T-cell (primary cell): ENCODE results near the gene DNAH8. TPM values are rescaled to one million over a fixed set of nuclear protein-coding genes. Genes with fewer than 3 reads are reported as not detected.
"Not testable (repeated sequence)": the region's sequence is repeated elsewhere in the genome, so short reads cannot be mapped to it uniquely, and the experiment has no call there.

Experiments
- ATAC-seq, 4 experiments: fragments of 200-7000 bp in 3 of 4; fragments of 150-1000 bp in 1 of 4; cut with Tn5 transposase; replicated peaks in 1 of 4; 1 replicate in 3 of 4; 2 replicates in 1 of 4; pipeline ENCODE4 v1.10.0; 2021; ENCODE audit warnings: moderate library complexity in 3 of 4, mild to moderate bottlenecking in 2 of 4, moderate number of reproducible peaks in 1 of 4
- CTCF ChIA-PET, 2 donors: fragments of 300-600 bp; sonication (Branson Sonifier 250); formaldehyde crosslinking; loops; one replicate each; lab custom pipeline; 2022; ENCODE audit warnings: antibody characterized with exemption in 2 of 2; lab: Charles Lee
- POLR2A ChIA-PET, 2 donors: fragments of 300-600 bp; sonication (Branson Sonifier 250); formaldehyde crosslinking; loops; one replicate each; lab custom pipeline; 2022; ENCODE audit warnings: antibody characterized with exemption in 2 of 2; lab: Charles Lee
- DNase-seq, 35 experiments: peaks; one replicate each; pipeline versions ENCODE4 v3.0.0 to v3.0.0-alpha.2; 2013 to 2023
- H3K27ac ChIP-seq: one replicate; pipeline ENCODE4 v1.5.1; 2013; ENCODE audit warnings: low read length
- H3K27me3 ChIP-seq, 2 experiments: replicated peaks in 1 of 2; 1 replicate in 1 of 2; 2 replicates in 1 of 2; pipeline versions ENCODE4 v1.6.1 to v1.7.0; 2013; ENCODE audit warnings: low read length in 1 of 2, mixed read lengths in 1 of 2; ENCODE audit not compliant: control insufficient read depth in 2 of 2, insufficient read depth in 2 of 2; ENCODE audit errors: extremely low read depth in 1 of 2
- H3K36me3 ChIP-seq, 2 donors: 1 replicate in 1 of 2; 2 replicates in 1 of 2; pipeline versions ENCODE4 v1.6.1 to v1.7.0; 2013; ENCODE audit warnings: low read length in 1 of 2; ENCODE audit not compliant: control insufficient read depth in 2 of 2, insufficient read depth in 1 of 2; ENCODE audit errors: extremely low read depth in 1 of 2
- H3K4me1 ChIP-seq, 2 experiments: 1 replicate in 1 of 2; 2 replicates in 1 of 2; pipeline versions ENCODE4 v1.6.1 to v1.7.0; 2013; ENCODE audit warnings: low read length in 2 of 2, mixed read lengths in 1 of 2; ENCODE audit not compliant: insufficient read depth in 2 of 2, control insufficient read depth in 1 of 2; ENCODE audit errors: extremely low read depth in 1 of 2
- H3K4me3 ChIP-seq, 2 donors: 1 replicate in 1 of 2; 2 replicates in 1 of 2; pipeline versions ENCODE4 v1.5.1 to v1.7.0; 2013; ENCODE audit warnings: mild to moderate bottlenecking in 2 of 2, low read length in 1 of 2, moderate library complexity in 1 of 2; ENCODE audit not compliant: control insufficient read depth in 1 of 2; ENCODE audit errors: extremely low read depth in 1 of 2
- H3K9me3 ChIP-seq: 2 replicates; pipeline ENCODE4 v1.7.0; 2013
- H3K27ac Mint-ChIP-seq, 2 donors: one replicate each; pipeline ENCODE4 v1.8.0; 2020 to 2021; ENCODE audit warnings: mild to moderate bottlenecking in 2 of 2, mixed read lengths in 2 of 2
- H3K27me3 Mint-ChIP-seq, 2 donors: one replicate each; pipeline ENCODE4 v1.8.0; 2021 to 2022; ENCODE audit warnings: mixed read lengths in 2 of 2
- H3K36me3 Mint-ChIP-seq: one replicate; pipeline ENCODE4 v1.8.0; 2021; ENCODE audit warnings: mixed read lengths
- H3K4me1 Mint-ChIP-seq, 3 donors: one replicate each; pipeline ENCODE4 v1.8.0; 2020 to 2022; ENCODE audit warnings: mixed read lengths in 3 of 3, mild to moderate bottlenecking in 1 of 3
- H3K4me3 Mint-ChIP-seq, 3 donors: one replicate each; pipeline ENCODE4 v1.8.0; 2020 to 2022; ENCODE audit warnings: mild to moderate bottlenecking in 3 of 3, mixed read lengths in 3 of 3, moderate library complexity in 3 of 3
- H3K9me3 Mint-ChIP-seq, 3 donors: one replicate each; pipeline ENCODE4 v1.8.0; 2020 to 2022; ENCODE audit warnings: mixed read lengths in 3 of 3
- WGBS: methylation state at CpG from one replicate; pipeline ENCODE4 v1.1.5; 2013; ENCODE audit warnings: missing lambda C conversion rate; ENCODE audit not compliant: insufficient coverage; 5-methylcytosine and 5-hydroxymethylcytosine counted together
- total RNA-seq, 35 experiments: library from RNA in 6 of 35; stranded (reverse) in 6 of 35; fragments of 120-200 nt in 1 of 35; gene quantifications; one replicate each; pipeline versions ENCODE4 v1.2.1 to v1.2.4 and lab custom pipeline; 2013 to 2026

DNAH8 gene
- total RNA-seq, 5 donors from 2014 or later (not counting 1 experiment from before 2014, with no cell fraction given), result 0.03 to 0.12 (median 0.08) TPM; not detected in 1

GRCh38 chr6:38907264-38907663 lies 192.2 kb downstream of the DNAH8 start:
- no peak overlapping the region for H3K4me3 Mint-ChIP-seq
- Histone ChIP-seq H3K9me3 (no peaks in the 10 kb centered on the region), H3K36me3 (no peaks in the 10 kb centered on the region), H3K4me1 (no peaks in the 10 kb centered on the region), H3K4me3 (no peak overlapping the region), H3K27me3 (no peaks in the 10 kb centered on the region), H3K27ac (no peak overlapping the region)
- H3K27ac Mint-ChIP-seq, result no peak overlapping the region
- H3K36me3 Mint-ChIP-seq, result no peaks in the 10 kb centered on the region
- ATAC-seq (no peak), DNase-seq (no peak)
- ChIA-PET CTCF (no interaction called here), POLR2A (interaction anchor here in 1 of 2 donors (0.5 kb wide), 1 partner anchor 1048 kb away, joined by 8 read pairs; no protein-coding TSS in a partner anchor)
- peaks cover 3 to 21% of the 10 kb centered on the region in 2 donors for H3K27me3 Mint-ChIP-seq
- no peaks in the 10 kb centered on the region for H3K9me3 Mint-ChIP-seq
- no peaks in the 10 kb centered on the region for H3K4me1 Mint-ChIP-seq

GRCh38 chr6:38909015-38909730 lies 194.1 kb downstream of the DNAH8 start:
- Mint-ChIP-seq H3K36me3 (no peaks in the 10 kb centered on the region), H3K27ac (no peak overlapping the region), H3K9me3 (no peaks in the 10 kb centered on the region), H3K4me3 (no peak overlapping the region), H3K4me1 (no peaks in the 10 kb centered on the region), H3K27me3 (peaks cover under 1 to 12% of the 10 kb centered on the region in 2 donors)
- DNase-seq (no peak), ATAC-seq (no peak)
- ChIA-PET POLR2A (no interaction called here), CTCF (no interaction called here)
- Histone ChIP-seq H3K9me3 (no peaks in the 10 kb centered on the region), H3K36me3 (no peaks in the 10 kb centered on the region), H3K27ac (no peak overlapping the region), H3K4me1 (no peaks in the 10 kb centered on the region), H3K27me3 (no peaks in the 10 kb centered on the region), H3K4me3 (no peak overlapping the region)
- WGBS, result 100% methylated on average over 2 of the region's 6 CpGs

GRCh38 chr6:38910207-38910606 lies 195.1 kb downstream of the DNAH8 start:
- Histone ChIP-seq H3K36me3 (no peaks in the 10 kb centered on the region), H3K9me3 (no peaks in the 10 kb centered on the region), H3K4me3 (no peak overlapping the region), H3K27ac (no peak overlapping the region), H3K4me1 (no peaks in the 10 kb centered on the region), H3K27me3 (no peaks in the 10 kb centered on the region)
- ChIA-PET CTCF (interaction anchor here in 1 of 2 donors (1.0 kb wide), 1 partner anchor 38 kb away, joined by 3 read pairs; no protein-coding TSS in a partner anchor), POLR2A (no interaction called here)
- 83% methylated on average over 1 of the region's 3 CpGs for WGBS
- Mint-ChIP-seq H3K36me3 (no peaks in the 10 kb centered on the region), H3K4me1 (no peaks in the 10 kb centered on the region), H3K4me3 (no peak overlapping the region), H3K9me3 (no peaks in the 10 kb centered on the region), H3K27me3 (peaks cover 0 to 4% of the 10 kb centered on the region in 2 donors), H3K27ac (no peak overlapping the region)
- no peak for ATAC-seq
- DNase-seq, result no peak

- Histone ChIP-seq H3K4me1 (no peaks in the 10 kb centered on the region), H3K27me3 (no peaks in the 10 kb centered on the region), H3K4me3 (no peak overlapping the region), H3K27ac (no peak overlapping the region), H3K9me3 (no peaks in the 10 kb centered on the region), H3K36me3 (no peaks in the 10 kb centered on the region)
- Mint-ChIP-seq H3K4me3 (no peak overlapping the region), H3K27ac (no peak overlapping the region), H3K27me3 (peaks cover 0 to 4% of the 10 kb centered on the region in 2 donors), H3K4me1 (no peaks in the 10 kb centered on the region), H3K9me3 (no peaks in the 10 kb centered on the region), H3K36me3 (no peaks in the 10 kb centered on the region)
- WGBS, result no CpG with 5 or more reads among the region's 2 CpGs
- CTCF ChIA-PET, result no interaction called here
- DNase-seq (no peak), ATAC-seq (no peak)
- POLR2A ChIA-PET, result no interaction called here
Measured at GRCh38 chr6:38912378-38912777, 197.3 kb downstream of the DNAH8 start.

GRCh38 chr6:38915205-38915925 lies 200.3 kb downstream of the DNAH8 start:
- DNase-seq (no peak), ATAC-seq (no peak)
- ChIA-PET POLR2A (no interaction called here), CTCF (no interaction called here)
- Mint-ChIP-seq H3K9me3 (no peaks in the 10 kb centered on the region), H3K4me1 (no peaks in the 10 kb centered on the region), H3K27ac (no peak overlapping the region), H3K27me3 (peaks cover 0 to 7% of the 10 kb centered on the region in 2 donors), H3K36me3 (no peaks in the 10 kb centered on the region), H3K4me3 (no peak overlapping the region)
- WGBS, result 100% methylated on average over 1 of the region's 2 CpGs
- H3K27me3 ChIP-seq, result no peaks in the 10 kb centered on the region
- no peak overlapping the region for H3K4me3 ChIP-seq
- H3K36me3 ChIP-seq, result no peaks in the 10 kb centered on the region
- H3K4me1 ChIP-seq, result no peaks in the 10 kb centered on the region
- no peak overlapping the region for H3K27ac ChIP-seq
- H3K9me3 ChIP-seq, result no peaks in the 10 kb centered on the region

GRCh38 chr6:38921540-38921939 lies 206.4 kb downstream of the DNAH8 start:
- H3K4me3 Mint-ChIP-seq, H3K36me3 ChIP-seq, POLR2A ChIA-PET, H3K36me3 Mint-ChIP-seq, ATAC-seq, H3K4me1 Mint-ChIP-seq, H3K9me3 ChIP-seq, H3K4me1 ChIP-seq, H3K27ac Mint-ChIP-seq, H3K27me3 ChIP-seq, H3K27ac ChIP-seq, H3K27me3 Mint-ChIP-seq, H3K9me3 Mint-ChIP-seq, CTCF ChIA-PET, DNase-seq, H3K4me3 ChIP-seq: not testable (repeated sequence)
- 93% methylated on average over 8 of the region's 8 CpGs for WGBS
